ENCODE results near the gene ZBTB16.

The ZBTB16 gene

GRCh38 chr11:114293201-114293711 is 233.7 kb downstream of the ZBTB16 start:
- DNase-seq (ENCODE audit: low read depth in 2 of 2, low spot score in 1 of 2) = no peak

- DNase-seq (ENCODE audit: low read depth in 2 of 2, low spot score in 1 of 2) = no peak
Observed at GRCh38 chr11:114295676-114296604, 236.4 kb downstream of the ZBTB16 start, which contains the start of gene NNMT. Gene NNMT, plus strand, starts transcription at chr11:114296399. Its CDS starts 158 bp downstream, at chr11:114296557.

- no peak for DNase-seq (ENCODE audit: low read depth in 2 of 2, low spot score in 1 of 2)
Observed at GRCh38 chr11:114296605-114297372, 237.3 kb downstream of the ZBTB16 start.

GRCh38 chr11:114297806-114298709 is 238.5 kb downstream of the ZBTB16 start:
- DNase-seq (ENCODE audit: low read depth in 2 of 2, low spot score in 1 of 2) = no peak

GRCh38 chr11:114298710-114299109 is 239.2 kb downstream of the ZBTB16 start:
- DNase-seq (ENCODE audit: low read depth in 2 of 2, low spot score in 1 of 2) = no peak

All from stimulated activated CD8-positive, alpha-beta memory T cell treated with anti-CD3 and anti-CD28 coated beads, Interleukin-4, amount 100 ng/mL, for 1 hour (primary cell).